G401 (cell line): ENCODE data around the gene MTF1. TPM values are rescaled to one million over a fixed set of nuclear protein-coding genes. Genes with fewer than 3 reads are reported as not detected.
"Not testable (repeated sequence)": the region's sequence is repeated elsewhere in the genome, so short reads cannot be mapped to it uniquely, and the experiment has no call there.

ENCODE experiments used
- DNase-seq: peaks from one replicate; pipeline ENCODE4 v3.0.0-alpha.2; 2015; ENCODE audit warnings: low spot score
- in situ Hi-C: cut with HindIII; loops from 2 replicates; pipeline ENCODE4 v1.10.0; 2016; ENCODE audit warnings: low sequenced_read_pairs, mixed read lengths
- total RNA-seq: library from RNA; depleted of rRNA; stranded (reverse); fragments of >200 nt; shearing (Covaris generic); gene quantifications from 2 replicates; pipeline ENCODE4 v1.2.3, GENCODE V29; 2014

Gene MTF1
- total RNA-seq, 1 experiment from 2014 or later = 3.7 TPM

DNA sequence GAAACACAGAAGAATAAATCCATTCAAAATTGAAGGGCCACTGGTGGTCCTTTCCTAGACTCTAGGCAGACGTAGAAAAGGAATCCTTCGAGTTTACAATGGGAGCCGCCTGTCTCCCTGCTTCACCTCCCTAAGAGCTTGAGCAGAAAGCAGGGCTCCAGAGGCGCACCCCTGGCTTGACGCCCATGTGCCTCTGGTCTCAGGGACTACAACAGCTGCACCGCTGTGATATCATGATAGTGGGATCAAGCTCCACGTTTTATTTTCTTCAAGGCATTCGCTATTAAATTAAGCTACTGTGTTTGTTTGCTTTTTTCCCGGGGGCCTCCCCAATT, 52.2 kb downstream of the MTF1 start:
- no peak for DNase-seq

DNA sequence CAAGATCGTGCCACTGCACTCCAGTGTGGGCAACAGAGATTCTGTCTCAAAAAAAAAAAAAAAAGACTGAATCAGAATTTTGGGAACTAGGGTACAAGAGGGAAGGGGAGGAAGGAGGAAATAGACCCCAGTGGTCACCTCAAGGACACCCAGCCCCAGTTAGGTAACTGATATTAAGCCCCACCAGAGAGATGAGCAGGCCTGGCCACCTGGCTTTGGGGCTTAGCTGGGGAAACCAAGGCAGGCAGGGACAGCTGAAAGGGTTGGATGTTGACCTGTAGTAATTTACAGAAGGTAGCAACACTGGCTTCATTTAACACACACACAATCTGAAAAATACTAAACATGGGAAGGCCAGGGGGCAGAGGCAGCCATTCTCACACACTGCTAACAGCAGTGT, 57.0 kb downstream of the MTF1 start:
- in situ Hi-C loops = no loop called here
- no peak for DNase-seq

More for the DNA sequence above, 52.2 kb downstream of the MTF1 start:
- in situ Hi-C loops = no loop called here

- in situ Hi-C loops = no loop called here
- no peak for DNase-seq
These were observed 61.5 kb downstream of the MTF1 start for GRCh38 chr1:37797750-37798345.

GRCh38 chr1:37795340-37796125, 63.9 kb downstream of the MTF1 start:
- no peak for DNase-seq
- in situ Hi-C loops = no loop called here

GRCh38 chr1:37794372-37795339, 64.7 kb downstream of the MTF1 start:
- peak; percentile 31 for DNase-seq
- in situ Hi-C loops = no loop called here

DNA sequence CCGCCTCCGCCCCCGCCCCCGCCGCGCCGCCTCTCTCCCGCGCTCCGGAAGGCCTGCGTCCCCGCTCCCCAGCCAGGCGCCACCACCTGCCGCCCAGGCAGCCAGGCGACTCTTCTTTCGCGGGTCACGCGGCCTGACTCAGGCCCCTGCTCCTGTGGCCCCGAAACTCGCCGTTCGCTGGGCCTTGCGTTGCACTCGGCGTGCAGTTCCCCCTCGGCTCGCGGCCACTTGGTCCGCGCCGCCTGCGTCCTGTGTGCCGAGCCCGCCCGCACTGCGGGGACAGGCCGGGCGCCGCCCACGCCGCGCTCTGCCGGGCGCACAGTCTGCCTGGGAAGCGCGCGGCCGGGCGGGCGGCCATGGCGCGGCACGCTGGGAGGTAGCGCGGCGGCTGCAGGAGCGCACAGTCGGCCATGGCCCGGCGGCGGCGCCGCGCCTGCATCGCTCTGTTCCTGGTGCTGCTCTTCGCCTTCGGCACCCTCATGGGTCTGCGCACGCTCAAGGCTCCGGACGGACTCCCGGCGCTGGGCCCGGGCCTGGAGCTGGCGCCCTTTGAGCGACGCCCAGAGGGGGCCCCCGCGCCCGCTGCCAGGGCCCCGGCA, 65.5 kb downstream of the MTF1 start, which contains the start of gene MANEAL:
MANEAL (plus strand) TSS at position 75 of the 599 bp plus-strand sequence; CDS start at position 411, 336 bp downstream.
- DNase-seq = peak; percentile 65

DNA sequence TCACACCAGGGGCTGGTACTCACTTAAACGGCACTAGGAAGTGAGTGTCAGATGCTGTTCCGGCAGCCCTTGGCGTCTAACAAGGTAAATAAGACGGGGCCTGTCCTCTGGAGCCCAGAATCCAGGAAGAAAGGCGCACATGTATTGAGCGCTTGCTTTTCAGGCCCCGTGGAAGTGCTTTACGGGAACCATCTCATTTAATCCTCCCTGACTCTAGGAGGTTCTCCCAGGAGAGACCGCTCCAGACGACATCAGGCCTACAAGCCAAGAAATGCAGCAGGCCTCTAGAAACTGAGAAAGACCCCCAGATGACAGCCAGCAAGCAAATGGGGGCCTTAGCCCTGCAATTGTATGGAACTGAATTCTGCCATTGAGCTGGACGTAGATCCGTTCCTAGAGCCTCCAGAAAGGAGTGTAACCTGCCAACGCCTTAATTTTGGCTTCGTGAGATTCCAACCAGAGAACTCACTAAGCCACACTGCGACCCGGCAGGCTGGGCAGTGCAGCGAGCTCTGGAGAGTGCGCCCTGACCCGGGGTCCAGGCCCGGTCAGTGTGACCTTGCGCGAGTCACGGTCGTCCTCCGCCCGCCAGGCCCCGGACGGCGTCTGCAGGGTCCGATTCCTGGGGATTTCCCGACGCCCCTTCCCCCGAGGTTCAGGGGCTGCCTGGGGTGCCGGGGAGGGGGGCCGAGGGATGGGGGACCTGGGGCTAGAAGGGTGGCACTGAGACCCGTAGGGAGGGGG, 66.3 kb downstream of the MTF1 start:
- no peak for DNase-seq

More for the DNA sequence above, 65.5 kb downstream of the MTF1 start, which contains the start of gene MANEAL:
- in situ Hi-C loops = no loop called here

DNA sequence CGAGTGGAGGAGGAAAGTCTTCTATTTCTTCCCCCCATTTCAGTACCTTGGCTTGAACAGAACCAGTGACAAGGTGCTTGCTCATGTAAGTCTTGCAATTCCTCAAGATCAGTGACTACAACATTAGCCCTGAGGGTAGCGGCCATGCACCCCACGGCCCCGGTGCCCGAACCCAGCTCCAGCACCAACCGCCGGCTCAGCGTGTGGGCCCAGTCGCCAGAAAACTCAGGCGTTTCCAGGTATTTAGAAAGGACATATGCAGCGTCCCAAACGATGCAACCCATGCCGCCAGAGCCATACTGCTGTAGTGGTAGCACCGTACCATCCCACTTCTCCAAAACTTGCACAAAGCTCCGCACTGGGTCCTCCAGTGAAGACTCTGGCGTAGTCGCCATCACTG, 76.9 kb downstream of the MTF1 start:
- in situ Hi-C loops = no loop called here
- DNase-seq = no peak

More for the DNA sequence above, 66.3 kb downstream of the MTF1 start:
- in situ Hi-C loops = no loop called here

- in situ Hi-C loops = no loop called here
- DNase-seq = no peak
These were observed 80.7 kb downstream of the MTF1 start for GRCh38 chr1:37778654-37779053.

DNA sequence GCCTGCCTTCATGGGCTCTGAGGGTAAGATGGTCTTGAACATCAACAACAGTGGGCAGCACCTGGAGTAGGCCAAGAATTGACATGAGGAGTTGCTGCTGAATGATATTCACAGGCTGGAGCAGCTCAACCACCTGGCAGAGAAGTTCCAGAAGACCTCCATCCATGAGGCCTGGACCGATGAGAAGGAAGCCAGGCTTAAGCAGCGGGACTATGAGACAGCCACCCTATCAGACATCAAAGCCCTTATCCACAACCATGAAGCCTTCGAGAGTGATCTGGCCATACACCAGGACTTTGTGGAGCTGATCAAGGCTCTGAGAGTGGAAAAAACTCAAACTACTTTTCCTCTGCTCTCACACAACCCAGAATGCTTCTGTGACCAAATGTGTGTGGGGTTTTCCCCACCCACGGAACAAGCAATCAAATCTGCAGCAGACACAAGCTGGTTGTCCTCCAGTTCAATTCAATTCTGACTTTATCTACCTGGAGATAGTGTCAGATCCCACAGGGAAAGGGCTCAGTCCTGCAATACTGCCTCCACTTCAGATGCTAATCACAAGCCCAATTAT, 82.4 kb downstream of the MTF1 start:
- in situ Hi-C loops = no loop called here
- no peak for DNase-seq

DNA sequence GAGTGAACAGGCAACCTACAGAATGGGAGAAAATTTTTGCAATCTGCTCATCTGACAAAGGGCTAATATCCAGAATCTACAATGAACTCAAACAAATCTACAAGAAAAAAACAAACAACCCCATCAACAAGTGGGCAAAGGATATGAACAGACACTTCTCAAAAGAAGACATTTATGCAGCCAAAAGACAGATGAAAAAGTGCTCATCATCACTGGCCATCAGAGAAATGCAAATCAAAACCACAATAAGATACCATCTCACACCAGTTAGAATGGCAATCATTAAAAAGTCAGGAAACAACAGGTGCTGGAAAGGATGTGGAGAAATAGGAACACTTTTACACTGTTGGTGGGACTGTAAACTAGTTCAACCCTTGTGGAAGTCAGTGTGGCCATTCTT, 88.0 kb downstream of the MTF1 start:
- in situ Hi-C loops, DNase-seq: not testable (repeated sequence)

GRCh38 chr1:37767488-37767887, 91.9 kb downstream of the MTF1 start:
- DNase-seq = no peak
- in situ Hi-C loops = no loop called here

DNA sequence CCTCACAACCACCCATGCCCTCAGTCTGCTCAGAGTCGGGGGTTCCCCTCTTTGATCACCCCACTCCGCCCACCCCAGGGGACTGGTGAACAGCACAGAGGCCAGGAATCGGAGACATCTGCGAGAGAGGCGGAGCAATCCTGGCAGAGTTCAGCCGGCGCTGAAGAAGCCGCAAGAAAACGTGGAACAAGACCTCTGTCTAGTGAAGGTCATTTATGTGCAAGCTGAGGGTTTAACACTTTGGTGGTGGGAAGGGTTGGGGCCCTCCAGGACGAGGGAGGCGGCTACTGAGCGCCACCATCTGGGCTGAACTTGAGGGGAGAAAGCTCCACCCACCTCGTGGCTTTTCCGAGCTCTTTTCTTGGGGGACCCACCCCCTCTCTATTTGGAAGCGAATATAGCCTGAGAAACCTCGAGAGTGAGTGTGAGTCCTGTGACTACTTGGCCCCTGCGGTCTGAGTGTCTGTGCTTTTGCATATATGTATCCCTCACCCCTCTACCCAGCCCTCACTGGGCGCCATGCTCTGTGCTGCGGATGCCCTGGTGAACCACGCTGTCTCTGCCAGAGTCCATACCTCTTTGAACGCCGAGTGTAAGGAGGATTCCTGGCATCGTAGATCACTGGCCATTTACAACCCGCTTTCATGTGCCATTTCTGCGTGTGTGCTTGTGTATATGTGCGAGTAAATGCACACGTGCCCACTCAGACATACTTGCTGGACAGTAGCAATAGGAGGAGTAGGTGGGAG, 93.3 kb downstream of the MTF1 start:
- in situ Hi-C loops = no loop called here

DNA sequence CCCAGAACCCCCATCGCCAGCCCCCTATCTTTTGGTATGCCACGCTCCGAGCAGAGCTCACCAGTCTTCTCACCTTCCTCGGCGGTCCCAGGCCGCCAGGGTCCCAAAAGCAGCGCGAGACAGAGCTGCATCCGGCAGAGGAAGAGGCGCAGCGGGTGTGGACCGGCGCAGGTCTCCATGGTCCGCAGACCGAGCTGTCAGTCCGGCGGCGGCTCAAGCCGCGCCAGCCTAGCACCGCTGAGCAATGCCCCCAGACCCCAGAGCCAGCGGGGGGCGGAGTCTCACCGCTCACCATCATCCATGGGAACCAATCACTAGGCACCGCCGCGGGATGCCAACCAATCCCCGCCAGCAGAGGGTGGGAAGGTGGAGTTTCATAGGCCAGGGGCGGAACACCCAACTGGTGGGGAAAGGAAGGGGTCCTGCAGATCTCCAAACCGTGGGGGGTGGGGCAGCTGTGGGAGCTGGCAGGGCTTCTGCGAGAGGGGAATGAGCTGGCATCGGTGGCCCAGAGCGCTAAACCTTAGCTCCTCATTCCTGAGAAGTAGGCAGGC, 94.4 kb downstream of the MTF1 start, which contains the start of gene EPHA10:
EPHA10 (minus strand) TSS at position 233 of the 554 bp plus-strand sequence; CDS start at position 179, 54 bp downstream.
- in situ Hi-C loops = no loop called here
- peak; percentile 29 for DNase-seq

More for the DNA sequence above, 93.3 kb downstream of the MTF1 start:
- DNase-seq = peak; percentile 10

DNA sequence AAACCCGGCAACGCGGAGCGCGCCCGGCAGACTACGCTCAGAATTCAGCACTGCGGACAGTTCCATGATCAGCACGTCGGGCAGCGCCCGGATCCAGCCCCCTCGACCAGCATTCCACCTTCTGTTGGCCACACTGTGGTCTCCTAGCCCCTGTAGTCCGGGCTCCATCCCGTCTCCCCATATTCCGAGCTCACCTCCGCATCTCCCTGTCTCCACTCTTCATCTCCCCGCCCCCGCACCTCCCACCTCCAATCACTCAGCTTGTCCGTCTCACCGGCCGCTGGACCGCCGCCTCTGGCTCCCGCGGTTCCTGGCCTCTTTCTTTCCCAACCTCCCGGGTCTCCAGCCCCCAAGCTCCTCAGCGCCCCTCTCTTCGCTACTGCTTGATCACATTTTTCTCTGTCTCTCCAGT, 95.0 kb downstream of the MTF1 start:
- no peak for DNase-seq
- in situ Hi-C loops = no loop called here

- in situ Hi-C loops = no loop called here
- no peak for DNase-seq
These were observed 95.5 kb downstream of the MTF1 start for GRCh38 chr1:37763791-37764413.

DNA sequence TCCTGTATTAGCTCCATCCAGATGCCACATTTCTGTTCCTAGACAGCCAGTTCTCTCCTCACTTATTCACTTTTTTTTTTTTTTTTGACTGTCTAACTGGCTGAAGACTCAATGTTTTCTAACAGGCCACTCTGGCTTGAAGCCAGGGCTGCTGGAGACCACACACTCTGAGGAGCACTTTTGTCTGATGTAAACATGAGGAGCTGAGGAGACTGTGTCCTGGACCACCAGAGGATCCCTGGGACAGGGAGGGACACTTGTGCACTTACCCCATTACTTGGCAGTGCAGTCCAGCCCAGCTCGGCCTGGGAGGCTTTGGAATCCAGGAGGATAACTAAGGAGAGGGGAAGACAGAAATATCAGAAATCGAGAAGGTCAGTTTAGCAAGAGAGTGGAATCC, 96.9 kb downstream of the MTF1 start:
- no peak for DNase-seq
- in situ Hi-C loops = no loop called here
